GM12878 (cell line): ENCODE data around the gene NBEA. TPM values are rescaled to one million over a fixed set of nuclear protein-coding genes. Genes with fewer than 3 reads are reported as not detected.

ENCODE experiments used
- ATAC-seq: fragments of 200-7000 bp; cut with Tn5 transposase; 3 replicates; pipeline ENCODE4 v1.9.1; 2020; ENCODE audit warnings: mild to moderate bottlenecking, moderate library complexity
- BruUV-seq: library from RNA; stranded (reverse); fragments of 400-500 nt; replicated peaks from 2 replicates; lab custom pipeline; 2021; lab: Mats Ljungman, UMichigan
- CTCF ChIA-PET: fragments of 300-600 bp; sonication (Branson Sonifier 250); formaldehyde crosslinking; extraction: SDS; loops from one replicate; lab custom pipeline; 2021; ENCODE audit warnings: inconsistent platforms; lab: Yijun Ruan, JAX
- POLR2A ChIA-PET: fragments of 350-600 bp; formaldehyde crosslinking; extraction: SDS; loops from one replicate; lab custom pipeline; 2021; ENCODE audit warnings: inconsistent platforms; lab: Charles Lee
- RAD21 ChIA-PET: fragments of 300-600 bp; sonication (Branson Sonifier 250); formaldehyde crosslinking; loops from one replicate; lab custom pipeline; 2023; ENCODE audit warnings: antibody characterized with exemption; ENCODE audit not compliant: unreplicated experiment; lab: Charles Lee
- SMC1A ChIA-PET: fragments of 300-600 bp; sonication (Branson Sonifier 250); formaldehyde crosslinking; loops from one replicate; lab custom pipeline; 2023; ENCODE audit not compliant: unreplicated experiment, uncharacterized antibody; lab: Charles Lee
- DNase-seq: peaks from one replicate; pipeline ENCODE4 v3.0.0-alpha.2; 2011; ENCODE audit warnings: low read depth, low spot score
- FAIRE-seq: peaks from 3 replicates; lab custom pipeline; 2011; peaks lifted over from hg19 to GRCh38; lab: Jason Lieb, UNC
- H2AFZ ChIP-seq: 2 replicates; pipeline ENCODE4 v1.6.0; 2011; ENCODE audit warnings: low read depth, low read length, control low read depth; ENCODE audit not compliant: control insufficient read depth
- H3K27ac ChIP-seq: 2 replicates; pipeline ENCODE4 v1.5.1; 2011; ENCODE audit warnings: control low read depth; ENCODE audit not compliant: control insufficient read depth, insufficient read depth
- H3K27me3 ChIP-seq, 2 experiments: replicated peaks in 1 of 2; 2 replicates each; pipeline versions ENCODE4 v1.6.0 to v1.6.1; 2011; ENCODE audit warnings: low read length in 1 of 2; ENCODE audit not compliant: control insufficient read depth in 2 of 2, insufficient read depth in 2 of 2
- H3K36me3 ChIP-seq, 2 experiments: 2 replicates each; pipeline ENCODE4 v1.5.1; 2011; ENCODE audit warnings: low read length in 1 of 2; ENCODE audit not compliant: control insufficient read depth in 2 of 2, insufficient read depth in 2 of 2
- H3K4me1 ChIP-seq: 2 replicates; pipeline ENCODE4 v1.6.1; 2011; ENCODE audit warnings: mild to moderate bottlenecking, low read length, moderate library complexity, mixed read lengths; ENCODE audit not compliant: control insufficient read depth, insufficient read depth
- H3K4me2 ChIP-seq: 2 replicates; pipeline ENCODE4 v1.6.0; 2011; ENCODE audit warnings: control low read depth; ENCODE audit not compliant: control insufficient read depth, insufficient read depth
- H3K4me3 ChIP-seq: fragments of 200-600 bp; sonication (generic); 2 replicates; pipeline ENCODE4 v1.5.1; 2016
- H3K79me2 ChIP-seq: 2 replicates; pipeline ENCODE4 v1.6.0; 2011; ENCODE audit warnings: low read length; ENCODE audit not compliant: control insufficient read depth, insufficient read depth
- H3K9ac ChIP-seq: 2 replicates; pipeline ENCODE4 v1.8.0; 2011; ENCODE audit warnings: low read length, control low read depth, mixed read lengths; ENCODE audit not compliant: control insufficient read depth, insufficient read depth
- H3K9me3 ChIP-seq: replicated peaks from 3 replicates; pipeline ENCODE4 v1.5.1; 2011; ENCODE audit warnings: mild to moderate bottlenecking, low read length; ENCODE audit not compliant: control insufficient read depth, insufficient read depth
- H4K20me1 ChIP-seq: 2 replicates; pipeline ENCODE4 v1.6.0; 2011; ENCODE audit not compliant: control insufficient read depth, insufficient read depth
- ASH2L ChIP-seq: fragments of 300-600, 200-600 bp; sonication (generic); IDR thresholded peaks from 2 replicates; pipeline ENCODE4 v1.6.1; 2017; ENCODE audit warnings: low read depth, mild to moderate bottlenecking, borderline replicate concordance
- BMI1 ChIP-seq: fragments of 450-650 bp; IDR thresholded peaks from 2 replicates; pipeline ENCODE4 v1.6.1; 2016; ENCODE audit warnings: mild to moderate bottlenecking, moderate library complexity, borderline replicate concordance
- CEBPZ ChIP-seq: fragments of 150-350 bp; IDR thresholded peaks from 2 replicates; pipeline ENCODE4 v1.6.1; 2016; ENCODE audit warnings: low read depth, low read length
- EP300 ChIP-seq, 2 experiments: fragments of 150-350 bp in 1 of 2; IDR thresholded peaks; 2 replicates each; pipeline ENCODE4 v1.6.1; 2011 to 2012; ENCODE audit warnings: low read depth in 2 of 2, low read length in 2 of 2, borderline replicate concordance in 1 of 2, improper control_type of control experiment in 1 of 2, inconsistent platforms in 1 of 2; ENCODE audit not compliant: control insufficient read depth in 1 of 2
- HDAC2 ChIP-seq: fragments of 200-600 bp; sonication (generic); IDR thresholded peaks from 2 replicates; pipeline ENCODE4 v1.6.1; 2017
- MYC ChIP-seq: IDR thresholded peaks from 2 replicates; pipeline ENCODE4 v1.6.1; 2011; ENCODE audit warnings: mild to moderate bottlenecking, low read length, moderate library complexity, inconsistent platforms; ENCODE audit not compliant: insufficient read depth, insufficient replicate concordance, insufficient read length, severe bottlenecking
- NFIC ChIP-seq: IDR thresholded peaks from 2 replicates; pipeline ENCODE4 v1.6.1; 2012; ENCODE audit warnings: low read depth, mild to moderate bottlenecking, inconsistent platforms, low read length, moderate library complexity
- PKNOX1 ChIP-seq: fragments of 450-650 bp; IDR thresholded peaks from 2 replicates; pipeline ENCODE4 v1.6.1; 2016; ENCODE audit warnings: mild to moderate bottlenecking
- POLR2A ChIP-seq: IDR thresholded peaks from 2 replicates; pipeline ENCODE4 v1.6.1; 2011; ENCODE audit warnings: low read depth, mild to moderate bottlenecking, low read length
- POLR2AphosphoS5 ChIP-seq: IDR thresholded peaks from 2 replicates; pipeline ENCODE4 v1.6.1; 2011; ENCODE audit warnings: mild to moderate bottlenecking, low read length, inconsistent platforms
- SMAD1 ChIP-seq: fragments of 450-650 bp; IDR thresholded peaks from 2 replicates; pipeline ENCODE4 v1.6.1; 2018; ENCODE audit warnings: mild to moderate bottlenecking, low read depth; ENCODE audit not compliant: partially characterized antibody
- SPI1 ChIP-seq: IDR thresholded peaks from 2 replicates; pipeline ENCODE4 v1.6.1; 2011; ENCODE audit warnings: low read depth, mild to moderate bottlenecking, low read length, moderate library complexity, borderline replicate concordance; ENCODE audit not compliant: insufficient read depth
- ZBTB11 ChIP-seq: fragments of 450-650 bp; formaldehyde crosslinking; IDR thresholded peaks from 2 replicates; pipeline ENCODE4 v1.5.0; 2022; ENCODE audit warnings: mild to moderate bottlenecking, missing genetic modification characterization
- ZZZ3 ChIP-seq: IDR thresholded peaks from 2 replicates; pipeline ENCODE4 v1.6.1; 2011; ENCODE audit warnings: low read depth; ENCODE audit not compliant: control insufficient read depth, insufficient read length
- WGBS: methylation state at CpG from one replicate; pipeline ENCODE4 v1.1.6; 2016; ENCODE audit warnings: low lambda C conversion rate; ENCODE audit not compliant: insufficient replicate concordance, insufficient coverage; ENCODE audit errors: missing lambda C conversion rate; 5-methylcytosine and 5-hydroxymethylcytosine counted together
- in situ Hi-C: fragments of 300-500 bp; cut with MboI; formaldehyde crosslinking; loops from 9 replicates; pipeline ENCODE4 v1.14.3; 2018; ENCODE audit warnings: mixed read lengths
- intact Hi-C: fragments of 100-400 bp; cut with micrococcal nuclease; formaldehyde crosslinking; loops from one replicate; pipeline ENCODE4 v1.14.2; 2022; ENCODE audit not compliant: unreplicated experiment
- polyA plus RNA-seq, 11 experiments: library from polyadenylated mRNA; depleted of rRNA in 4 of 11; unstranded in 6 of 11; stranded (reverse) in 5 of 11; fragments of >200 nt; fragmentation: Nextera tagmentation in 4 of 11; fragmentation: Illumina TruSeq in 1 of 11; extraction: Ambion mirVana in 4 of 11; extraction: Trizol in 1 of 11; gene quantifications; 1 replicate in 1 of 11; 2 replicates in 10 of 11; pipeline versions ENCODE4 v1.2.1 to v1.2.3, GENCODE V29; 2011 to 2016; ENCODE audit warnings: inconsistent platforms in 2 of 11, missing spikeins in 2 of 11, low read depth in 1 of 11
- total RNA-seq, 4 experiments: library from RNA; depleted of rRNA in 3 of 4; stranded (reverse); fragments of >200 nt in 3 of 4; fragmentation: Illumina TruSeq in 1 of 4; extraction: Trizol in 1 of 4; gene quantifications; 2 replicates each; pipeline versions ENCODE4 v1.2.1 to v1.2.3, GENCODE V29; 2013 to 2021

NBEA gene
- total and polyA plus RNA-seq, 10 of the 15 experiments (the other 5 are each of a cell fraction or from before 2014, with no cell fraction given), result 0.23 to 3.6 (median 0.55) TPM

- TF ChIP-seq SMAD1 (no peak), ASH2L (no peak), EP300 (IDR thresholded peaks at IDR 0.05; ENCODE audit: borderline replicate concordance in 1 of 2, control insufficient read depth in 1 of 2, low read depth in 2 of 2, low read length in 2 of 2) (no peak), ZBTB11 (CRISPR knock-in tag) (no peak), SPI1 (no peak)
These were observed 560.4 kb downstream of the NBEA start (continued) for GRCh38 chr13:35502456-35502855.

- RAD21 ChIA-PET, result interaction anchor here (0.7 kb wide), 1 partner anchor 114 kb away, joined by 3 read pairs; no protein-coding TSS in a partner anchor
- Histone ChIP-seq H3K27ac (no peak overlapping the region), H3K27me3 (no peaks in the 10 kb centered on the region), H3K4me1 (no peaks in the 10 kb centered on the region), H2AFZ (no peak overlapping the region), H4K20me1 (no peaks in the 10 kb centered on the region), H3K4me2 (no peak overlapping the region), H3K79me2 (no peaks in the 10 kb centered on the region), H3K9ac (no peak overlapping the region), H3K4me3 (no peak overlapping the region), H3K36me3 (no peaks in the 10 kb centered on the region), H3K9me3 (no peaks in the 10 kb centered on the region)
- in situ Hi-C loops (no loop called here), intact Hi-C loops (no loop called here)
- BruUV-seq, result no TSS peak
- SMC1A ChIA-PET, result interaction anchor here (0.9 to 1.0 kb wide), 3 partner anchors 11 to 277 kb away, joined by 3 to 4 read pairs (median 3); no protein-coding TSS in a partner anchor
- no peak for ATAC-seq
- DNase-seq, result no peak
- POLR2A ChIA-PET, result no interaction called here
- CTCF ChIA-PET, result interaction anchor here (0.9 kb wide), 1 partner anchor 19 kb away, joined by 3 read pairs; no protein-coding TSS in a partner anchor
- no peak for FAIRE-seq
- 0% methylated on average over 5 of the region's 5 CpGs for WGBS
- TF ChIP-seq ZZZ3 (no peak), MYC (no peak), BMI1 (no peak), CEBPZ (no peak), HDAC2 (no peak), POLR2A (no peak), PKNOX1 (no peak), ASH2L (no peak), NFIC (no peak), POLR2AphosphoS5 (no peak)
These were observed 570.3 kb downstream of the NBEA start for GRCh38 chr13:35512271-35512920.
